CD14-positive monocyte (primary cell): ENCODE results near the gene GPR137C. TPM values are rescaled to one million over a fixed set of nuclear protein-coding genes. Genes with fewer than 3 reads are reported as not detected.

Source experiments
- DNase-seq, 3 donors: peaks; one replicate each; pipeline ENCODE4 v3.0.0-alpha.2; 2011 to 2022
- H2AFZ ChIP-seq: 2 replicates; pipeline ENCODE4 v1.6.0; 2012; ENCODE audit warnings: mild to moderate bottlenecking, low read depth, low read length, inconsistent platforms; ENCODE audit not compliant: insufficient read depth, poor library complexity, severe bottlenecking
- H3K27ac ChIP-seq, 2 donors: 1 replicate in 1 of 2; 2 replicates in 1 of 2; pipeline ENCODE4 v1.5.1; 2012 to 2013; ENCODE audit warnings: low read length in 2 of 2, control low read depth in 1 of 2, inconsistent platforms in 1 of 2, low read depth in 1 of 2, mild to moderate bottlenecking in 1 of 2
- H3K27me3 ChIP-seq, 2 donors: one replicate each; pipeline versions ENCODE4 v1.6.0 to v1.6.1; 2011 to 2013; ENCODE audit warnings: low read length in 2 of 2; ENCODE audit not compliant: control insufficient read depth in 2 of 2, insufficient read depth in 2 of 2
- H3K36me3 ChIP-seq, 2 donors: replicated peaks in 1 of 2; 1 replicate in 1 of 2; 2 replicates in 1 of 2; pipeline versions ENCODE4 v1.5.1 to v1.6.1; 2012 to 2013; ENCODE audit warnings: low read length in 2 of 2, control low read depth in 1 of 2, inconsistent platforms in 1 of 2, mild to moderate bottlenecking in 1 of 2; ENCODE audit not compliant: insufficient read depth in 2 of 2, control insufficient read depth in 1 of 2
- H3K4me1 ChIP-seq, 2 donors: 1 replicate in 1 of 2; 2 replicates in 1 of 2; pipeline versions ENCODE4 v1.5.1 to v1.6.1; 2012 to 2013; ENCODE audit warnings: low read length in 2 of 2, control low read depth in 1 of 2, inconsistent platforms in 1 of 2, mild to moderate bottlenecking in 1 of 2, moderate library complexity in 1 of 2; ENCODE audit not compliant: insufficient read depth in 2 of 2, control insufficient read depth in 1 of 2
- H3K4me2 ChIP-seq: replicated peaks from 2 replicates; pipeline ENCODE3; 2012; ENCODE audit warnings: low read length, moderate library complexity, mild to moderate bottlenecking; ENCODE audit not compliant: poor library complexity, severe bottlenecking; ENCODE audit errors: extremely low read depth
- H3K4me3 ChIP-seq, 3 experiments: fragments of 200-600 bp in 1 of 3; sonication (generic) in 1 of 3; replicated peaks in 1 of 3; 1 replicate in 2 of 3; 2 replicates in 1 of 3; pipeline ENCODE4 v1.5.1; 2011 to 2013; ENCODE audit warnings: low read length in 3 of 3, mild to moderate bottlenecking in 3 of 3, control low read depth in 2 of 3, low read depth in 2 of 3, inconsistent platforms in 1 of 3, moderate library complexity in 1 of 3
- H3K79me2 ChIP-seq: 2 replicates; pipeline ENCODE4 v1.6.0; 2012; ENCODE audit warnings: mild to moderate bottlenecking, control low read depth, inconsistent platforms, low read length, moderate library complexity; ENCODE audit not compliant: insufficient read depth
- H3K9ac ChIP-seq: 2 replicates; pipeline ENCODE4 v1.6.0; 2017; ENCODE audit warnings: low read length, mild to moderate bottlenecking; ENCODE audit not compliant: insufficient read depth, poor library complexity, severe bottlenecking
- H3K9me3 ChIP-seq, 2 donors: replicated peaks in 1 of 2; 1 replicate in 1 of 2; 2 replicates in 1 of 2; pipeline versions ENCODE4 v1.5.1 to v1.6.1; 2012 to 2013; ENCODE audit warnings: low read length in 2 of 2, control low read depth in 1 of 2; ENCODE audit not compliant: control insufficient read depth in 1 of 2, insufficient read depth in 1 of 2
- H4K20me1 ChIP-seq: 2 replicates; pipeline ENCODE4 v1.6.0; 2012; ENCODE audit warnings: mild to moderate bottlenecking, low read length, control low read depth, moderate library complexity; ENCODE audit not compliant: insufficient read depth
- H3K27ac Mint-ChIP-seq, 7 donors: one replicate each; pipeline ENCODE4 v1.8.0; 2020; ENCODE audit warnings: mild to moderate bottlenecking in 7 of 7, mixed read lengths in 7 of 7, moderate library complexity in 6 of 7, inconsistent platforms in 2 of 7
- H3K27me3 Mint-ChIP-seq, 3 donors: one replicate each; pipeline ENCODE4 v1.8.0; 2021 to 2022; ENCODE audit warnings: low read depth in 3 of 3, mild to moderate bottlenecking in 3 of 3, mixed read lengths in 3 of 3, moderate library complexity in 3 of 3, inconsistent platforms in 1 of 3
- H3K36me3 Mint-ChIP-seq, 2 donors: one replicate each; pipeline ENCODE4 v1.8.0; 2020; ENCODE audit warnings: mixed read lengths in 2 of 2, inconsistent platforms in 1 of 2, mild to moderate bottlenecking in 1 of 2
- H3K4me1 Mint-ChIP-seq: one replicate; pipeline ENCODE4 v1.8.0; 2020; ENCODE audit warnings: mild to moderate bottlenecking, mixed read lengths
- H3K4me3 Mint-ChIP-seq, 2 donors: one replicate each; pipeline ENCODE4 v1.8.0; 2020; ENCODE audit warnings: mild to moderate bottlenecking in 2 of 2, mixed read lengths in 2 of 2, moderate library complexity in 1 of 2
- H3K9me3 Mint-ChIP-seq, 7 donors: one replicate each; pipeline ENCODE4 v1.8.0; 2020 to 2022; ENCODE audit warnings: mixed read lengths in 7 of 7, mild to moderate bottlenecking in 6 of 7, moderate library complexity in 6 of 7, inconsistent platforms in 2 of 7
- WGBS: methylation state at CpG from one replicate; pipeline ENCODE4 v1.1.5; 2013; ENCODE audit warnings: missing lambda C conversion rate; ENCODE audit not compliant: insufficient coverage; 5-methylcytosine and 5-hydroxymethylcytosine counted together
- intact Hi-C, 2 donors: fragments of 100-400 bp; cut with micrococcal nuclease; formaldehyde crosslinking; loops; one replicate each; pipeline versions ENCODE4 v1.15.0 to v1.15.1; 2023
- polyA plus RNA-seq, 3 donors: library from polyadenylated mRNA; depleted of rRNA in 1 of 3; unstranded in 2 of 3; stranded (reverse) in 1 of 3; fragments of 300-500 nt in 2 of 3; fragments of >200 nt in 1 of 3; fragmentation: Illumina TruSeq in 2 of 3; gene quantifications; 1 replicate in 2 of 3; 2 replicates in 1 of 3; pipeline ENCODE4 v1.2.3, GENCODE V29; 2012 to 2021
- TF ChIP-seq, protein P1 (sequence below): fragments of 200-600 bp; IDR thresholded peaks from one replicate; pipeline ENCODE4 v1.8.0; 2022; ENCODE audit warnings: antibody characterized with exemption, mild to moderate bottlenecking

Gene GPR137C
- polyA plus RNA-seq, 3 donors: 0.04 TPM; not detected in 2

- no peaks in the 10 kb centered on the region for H3K27me3 Mint-ChIP-seq
- no peak overlapping the region for H3K4me3 Mint-ChIP-seq
- DNase-seq: no peak
These were observed 66.0 kb downstream of the GPR137C start for GRCh38 chr14:52618602-52619001.

GRCh38 chr14:52619687-52620086 lies 67.1 kb downstream of the GPR137C start:
- WGBS: no CpG with 5 or more reads among the region's 1 CpG
- H3K9me3 ChIP-seq: no peaks in the 10 kb centered on the region
- no peak overlapping the region for H3K4me3 Mint-ChIP-seq

More at GRCh38 chr14:52618602-52619001, 66.0 kb downstream of the GPR137C start:
- Histone ChIP-seq H3K4me2 (no peak overlapping the region), H3K4me3 (no peak overlapping the region), H2AFZ (no peak overlapping the region), H3K27me3 (no peaks in the 10 kb centered on the region), H3K9me3 (no peaks in the 10 kb centered on the region), H4K20me1 (no peaks in the 10 kb centered on the region), H3K4me1 (no peaks in the 10 kb centered on the region), H3K79me2 (no peaks in the 10 kb centered on the region), H3K36me3 (no peaks in the 10 kb centered on the region), H3K9ac (no peak overlapping the region), H3K27ac (no peak overlapping the region)
- WGBS: no CpG with 5 or more reads among the region's 3 CpGs
- intact Hi-C loops: no loop called here
- Mint-ChIP-seq H3K27ac (no peak overlapping the region), H3K4me1 (no peaks in the 10 kb centered on the region), H3K36me3 (no peaks in the 10 kb centered on the region), H3K9me3 (peaks cover 0 to 3% (median 0%) of the 10 kb centered on the region in 7 donors)
- TF ChIP-seq, protein P1, sequence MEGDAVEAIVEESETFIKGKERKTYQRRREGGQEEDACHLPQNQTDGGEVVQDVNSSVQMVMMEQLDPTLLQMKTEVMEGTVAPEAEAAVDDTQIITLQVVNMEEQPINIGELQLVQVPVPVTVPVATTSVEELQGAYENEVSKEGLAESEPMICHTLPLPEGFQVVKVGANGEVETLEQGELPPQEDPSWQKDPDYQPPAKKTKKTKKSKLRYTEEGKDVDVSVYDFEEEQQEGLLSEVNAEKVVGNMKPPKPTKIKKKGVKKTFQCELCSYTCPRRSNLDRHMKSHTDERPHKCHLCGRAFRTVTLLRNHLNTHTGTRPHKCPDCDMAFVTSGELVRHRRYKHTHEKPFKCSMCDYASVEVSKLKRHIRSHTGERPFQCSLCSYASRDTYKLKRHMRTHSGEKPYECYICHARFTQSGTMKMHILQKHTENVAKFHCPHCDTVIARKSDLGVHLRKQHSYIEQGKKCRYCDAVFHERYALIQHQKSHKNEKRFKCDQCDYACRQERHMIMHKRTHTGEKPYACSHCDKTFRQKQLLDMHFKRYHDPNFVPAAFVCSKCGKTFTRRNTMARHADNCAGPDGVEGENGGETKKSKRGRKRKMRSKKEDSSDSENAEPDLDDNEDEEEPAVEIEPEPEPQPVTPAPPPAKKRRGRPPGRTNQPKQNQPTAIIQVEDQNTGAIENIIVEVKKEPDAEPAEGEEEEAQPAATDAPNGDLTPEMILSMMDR: no peak

More at GRCh38 chr14:52619687-52620086, 67.1 kb downstream of the GPR137C start:
- no peak overlapping the region for H3K27ac Mint-ChIP-seq
- no peaks in the 10 kb centered on the region for H4K20me1 ChIP-seq
- no peak overlapping the region for H3K4me3 ChIP-seq
- H3K4me2 ChIP-seq: no peak overlapping the region
- no peak overlapping the region for H2AFZ ChIP-seq
- no peak for DNase-seq
- H3K4me1 ChIP-seq: no peaks in the 10 kb centered on the region
- H3K36me3 Mint-ChIP-seq: no peaks in the 10 kb centered on the region
- H3K9me3 Mint-ChIP-seq: peaks cover 0 to 2% (median 0%) of the 10 kb centered on the region in 7 donors
- H3K36me3 ChIP-seq: no peaks in the 10 kb centered on the region
- H3K9ac ChIP-seq: no peak overlapping the region
- intact Hi-C loops: no loop called here
- H3K4me1 Mint-ChIP-seq: no peaks in the 10 kb centered on the region
- H3K79me2 ChIP-seq: no peaks in the 10 kb centered on the region
- TF ChIP-seq, protein P1: no peak
- H3K27me3 ChIP-seq: no peaks in the 10 kb centered on the region
- peaks cover 0 to 2% (median 0%) of the 10 kb centered on the region in 3 donors for H3K27me3 Mint-ChIP-seq
- H3K27ac ChIP-seq: no peak overlapping the region
